GM10266 (cell line): ENCODE measurements around the gene MVB12A.

Experiments
- DNase-seq: peaks from one replicate; pipeline ENCODE4 v3.0.0; 2012; ENCODE audit errors: extremely low spot score
- TF ChIP-seq, protein P1 (sequence below): IDR thresholded peaks from 2 replicates; pipeline ENCODE4 v1.5.1; 2012; ENCODE audit warnings: mild to moderate bottlenecking, low read depth; ENCODE audit not compliant: control insufficient read depth, insufficient read depth; ENCODE audit errors: missing control alignments

MVB12A gene

DNA sequence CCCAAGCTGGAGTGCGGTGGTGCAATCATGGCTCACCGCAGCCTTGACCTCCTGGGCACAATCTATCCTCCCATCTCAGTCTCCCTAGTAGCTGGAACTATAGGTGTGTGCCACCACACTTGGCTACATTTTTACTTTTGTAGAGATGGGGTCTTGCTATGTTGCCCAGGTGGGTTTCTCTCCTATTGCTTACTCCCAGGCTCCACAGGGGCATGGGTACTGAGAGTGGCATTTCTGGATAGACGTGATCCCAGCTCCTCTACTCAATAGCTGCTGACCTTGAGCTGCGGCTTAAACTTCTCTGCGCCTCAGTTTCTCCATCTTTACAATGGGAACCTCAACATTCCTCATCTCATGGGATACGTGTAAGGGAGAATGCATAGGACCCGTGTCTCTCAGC, 11.6 kb downstream of the MVB12A start:
- no peak for DNase-seq
- TF ChIP-seq, protein P1, sequence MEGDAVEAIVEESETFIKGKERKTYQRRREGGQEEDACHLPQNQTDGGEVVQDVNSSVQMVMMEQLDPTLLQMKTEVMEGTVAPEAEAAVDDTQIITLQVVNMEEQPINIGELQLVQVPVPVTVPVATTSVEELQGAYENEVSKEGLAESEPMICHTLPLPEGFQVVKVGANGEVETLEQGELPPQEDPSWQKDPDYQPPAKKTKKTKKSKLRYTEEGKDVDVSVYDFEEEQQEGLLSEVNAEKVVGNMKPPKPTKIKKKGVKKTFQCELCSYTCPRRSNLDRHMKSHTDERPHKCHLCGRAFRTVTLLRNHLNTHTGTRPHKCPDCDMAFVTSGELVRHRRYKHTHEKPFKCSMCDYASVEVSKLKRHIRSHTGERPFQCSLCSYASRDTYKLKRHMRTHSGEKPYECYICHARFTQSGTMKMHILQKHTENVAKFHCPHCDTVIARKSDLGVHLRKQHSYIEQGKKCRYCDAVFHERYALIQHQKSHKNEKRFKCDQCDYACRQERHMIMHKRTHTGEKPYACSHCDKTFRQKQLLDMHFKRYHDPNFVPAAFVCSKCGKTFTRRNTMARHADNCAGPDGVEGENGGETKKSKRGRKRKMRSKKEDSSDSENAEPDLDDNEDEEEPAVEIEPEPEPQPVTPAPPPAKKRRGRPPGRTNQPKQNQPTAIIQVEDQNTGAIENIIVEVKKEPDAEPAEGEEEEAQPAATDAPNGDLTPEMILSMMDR = no peak

DNA sequence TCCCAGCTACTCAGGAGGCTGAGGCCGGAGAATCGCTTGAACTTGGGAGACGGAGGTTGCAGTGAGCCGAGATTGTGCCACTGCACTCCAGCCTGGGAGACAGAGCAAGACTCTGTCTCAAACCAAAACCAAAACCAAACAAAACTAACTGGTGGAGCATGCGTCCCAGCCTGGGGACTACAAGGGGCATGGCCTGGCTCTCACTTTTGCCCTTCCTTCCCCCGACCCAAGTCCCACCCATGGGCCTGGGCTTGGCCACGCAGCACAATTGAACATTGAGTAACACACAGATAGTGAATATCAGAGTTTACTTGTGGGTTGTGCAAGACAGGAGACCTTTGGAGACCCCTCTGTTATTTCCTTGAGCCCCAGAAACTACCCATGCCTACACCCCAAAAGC, 15.4 kb downstream of the MVB12A start:
- TF ChIP-seq, protein P1 = no peak
- DNase-seq = no peak

DNA sequence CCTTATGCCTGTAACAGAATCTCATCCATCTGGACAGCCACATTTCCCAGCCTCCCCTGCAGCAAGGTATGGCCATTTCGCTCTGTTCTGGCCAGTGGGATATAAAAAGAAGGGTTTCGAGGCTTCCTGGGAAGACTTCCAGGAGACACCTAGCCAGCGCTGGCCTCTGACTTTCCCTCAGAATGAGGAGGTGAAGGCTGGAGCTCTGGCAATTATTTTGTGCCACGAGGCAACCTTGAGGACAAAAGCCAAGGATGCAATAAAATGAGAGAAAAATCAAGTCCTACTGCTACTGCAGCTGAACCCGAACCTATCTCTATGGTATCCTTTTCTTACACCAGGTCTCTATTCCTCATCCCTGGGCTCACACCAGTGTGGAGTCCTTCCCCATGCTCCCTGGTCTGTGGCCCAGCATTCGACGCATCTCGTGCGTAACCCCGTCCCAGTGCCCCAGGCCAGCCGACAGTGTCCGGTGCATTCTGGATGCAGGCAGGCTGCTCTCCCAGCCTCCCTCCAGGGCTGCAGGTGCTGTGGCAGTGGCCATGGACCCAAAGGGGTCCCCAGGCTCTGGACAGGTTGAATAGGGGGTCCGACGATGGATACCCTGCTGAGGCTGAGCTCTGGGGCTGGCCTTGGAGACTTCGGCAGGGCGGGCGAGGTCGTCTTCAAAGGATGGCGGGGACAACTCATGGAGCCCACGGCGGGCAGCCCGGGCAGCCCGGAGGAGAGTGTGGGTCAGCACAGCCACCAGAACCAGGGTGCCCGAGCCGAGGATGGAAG, 16.4 kb downstream of the MVB12A start:
- TF ChIP-seq, protein P1 = no peak
- DNase-seq = no peak

DNA sequence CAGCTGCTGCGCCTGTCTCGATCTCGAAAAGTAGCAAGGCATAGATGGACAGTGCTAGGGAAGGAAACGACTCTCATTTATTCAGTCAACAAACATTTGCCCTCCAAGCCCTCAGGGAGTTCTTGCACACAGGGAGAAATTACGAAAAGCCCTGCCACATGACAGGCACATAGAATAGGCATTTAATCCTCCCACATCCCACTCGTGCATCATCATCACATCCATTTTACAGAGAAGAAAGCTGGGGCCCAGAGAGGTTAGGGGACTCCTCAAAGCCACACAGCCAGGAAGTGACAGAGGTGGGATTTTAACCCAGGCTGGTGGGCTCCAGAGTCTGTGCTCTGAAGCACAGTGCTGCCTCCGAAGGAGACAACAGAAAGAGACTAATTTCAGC, 17.0 kb downstream of the MVB12A start:
- DNase-seq = no peak
- TF ChIP-seq, protein P1 = no peak

DNA sequence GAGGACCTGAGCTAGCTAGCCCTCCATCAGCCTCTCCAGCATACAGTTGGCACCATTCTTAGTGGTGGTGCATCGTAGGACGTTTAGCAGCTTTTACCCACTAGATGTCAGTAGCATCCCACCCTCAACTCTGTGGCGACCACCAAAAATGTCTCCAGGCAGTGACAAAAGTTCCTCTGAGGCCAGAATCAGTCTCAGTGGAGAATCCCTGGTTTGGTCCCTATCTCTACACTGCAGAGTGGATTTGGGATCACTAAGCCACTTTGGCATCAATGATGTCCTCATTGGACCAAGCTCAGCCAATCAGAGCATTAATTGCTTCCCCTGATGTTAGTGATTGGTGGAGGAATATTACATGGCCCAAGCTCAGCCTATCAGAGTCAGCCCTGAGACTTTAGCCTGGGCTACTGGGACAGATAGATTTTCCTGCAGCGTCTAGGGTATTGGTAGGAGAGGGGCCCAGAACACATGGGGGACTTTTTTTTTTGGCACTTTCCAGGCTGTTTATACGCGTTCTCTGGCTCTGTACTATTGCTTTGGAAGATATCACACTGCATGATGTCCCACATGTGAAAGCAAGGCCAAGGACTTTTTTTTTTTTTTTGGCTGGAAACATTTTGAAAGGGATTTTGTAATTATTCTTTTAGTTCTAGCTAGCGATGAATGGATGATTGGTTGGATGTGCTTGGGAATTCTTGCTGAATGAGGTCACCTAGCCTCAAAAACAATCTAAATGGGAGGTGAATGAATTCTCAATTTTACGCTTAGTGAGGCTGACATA, 21.6 kb downstream of the MVB12A start:
- peak; percentile 45 for DNase-seq
- TF ChIP-seq, protein P1 = peak; percentile 58

DNA sequence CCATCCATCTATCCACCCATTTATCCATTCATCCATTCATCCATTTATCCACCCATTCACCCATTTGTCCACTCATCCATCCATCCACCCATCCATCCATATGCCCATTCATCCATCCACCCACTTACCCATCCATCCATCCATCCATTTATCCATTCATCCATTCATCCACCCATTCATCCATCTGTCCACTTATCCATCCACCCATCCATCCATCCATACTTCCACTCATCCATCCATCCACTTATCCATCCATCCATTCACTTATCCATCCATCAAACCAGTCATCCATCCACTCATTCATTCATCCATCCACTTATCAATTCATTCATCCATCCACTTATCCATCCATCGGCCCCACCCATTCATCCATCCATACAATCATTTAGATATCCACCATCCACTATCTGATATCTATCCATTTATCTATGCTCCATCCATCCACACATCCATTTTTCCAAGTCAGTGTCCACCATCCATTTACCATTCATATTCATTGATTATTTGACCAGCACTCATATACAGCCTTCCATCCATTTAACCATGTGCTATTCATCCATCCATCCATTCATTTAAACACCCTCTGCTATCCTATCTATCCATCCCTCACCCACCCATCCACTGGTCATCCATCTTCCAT, 25.8 kb downstream of the MVB12A start:
- TF ChIP-seq, protein P1 = no peak
- DNase-seq = no peak
